K562 (cell line): ENCODE results near the gene TRAF3IP1.

ENCODE experiments used
- CTCF ChIP-seq, 3 experiments: IDR thresholded peaks in 2 of 3; conservative IDR thresholded peaks in 1 of 3; 2 replicates each; pipeline ENCODE4 v1.5.1; 2011 to 2012; ENCODE audit warnings: low read length in 3 of 3, mild to moderate bottlenecking in 3 of 3, control low read depth in 2 of 3, improper control_type of control experiment in 1 of 3, inconsistent platforms in 1 of 3, low read depth in 1 of 3, mixed read lengths in 1 of 3, moderate library complexity in 1 of 3; ENCODE audit not compliant: insufficient read depth in 2 of 3
- HDAC2 ChIP-seq: fragments of 450-650 bp; IDR thresholded peaks from 2 replicates; pipeline ENCODE4 v1.6.1; 2016; ENCODE audit warnings: mild to moderate bottlenecking
- HLTF ChIP-seq: fragments of 450-650 bp; IDR thresholded peaks from 2 replicates; pipeline ENCODE4 v1.6.1; 2016
- NFYB ChIP-seq: IDR thresholded peaks from 2 replicates; pipeline ENCODE4 v1.6.1; 2011; ENCODE audit warnings: mild to moderate bottlenecking, moderate library complexity; ENCODE audit not compliant: insufficient read length; ENCODE audit errors: extremely low read depth
- REST ChIP-seq, 2 experiments: fragments of 450-650 bp; formaldehyde crosslinking in 1 of 2; IDR thresholded peaks; 2 replicates each; pipeline versions ENCODE4 v1.4.0 to v1.6.1; 2014 to 2020; ENCODE audit warnings: mild to moderate bottlenecking in 2 of 2, borderline replicate concordance in 1 of 2, low read depth in 1 of 2
- USF2 ChIP-seq: sonication (generic); formaldehyde crosslinking; IDR thresholded peaks from 2 replicates; pipeline ENCODE4 v1.5.0; 2020; ENCODE audit warnings: missing genetic modification reagents
- ZBTB34 ChIP-seq: fragments of 250-450 bp; sonication (Bioruptor Pico); IDR thresholded peaks from 2 replicates; pipeline ENCODE4 v1.8.0; 2021; ENCODE audit warnings: mild to moderate bottlenecking, moderate library complexity
- ZNF639 ChIP-seq, 2 experiments: fragments of 200-800 bp in 1 of 2; sonication (Bioruptor generic) in 1 of 2; sonication (generic) in 1 of 2; formaldehyde crosslinking in 1 of 2; IDR thresholded peaks in 1 of 2; conservative IDR thresholded peaks in 1 of 2; 2 replicates each; pipeline versions ENCODE4 v1.5.0 to v1.6.1; 2016 to 2020; ENCODE audit warnings: missing compliant biosample characterization in 1 of 2, missing genetic modification characterization in 1 of 2, missing genetic modification reagents in 1 of 2

- TF ChIP-seq USF2 (CRISPR knock-in tag) (no peak), CTCF (IDR thresholded peaks at IDR 0.05 in 2 of 3, conservative IDR thresholded peaks at IDR 0.05 in 1 of 3; ENCODE audit: insufficient read depth in 2 of 3, low read depth in 1 of 3, low read length in 3 of 3) (no peak), HLTF (no peak), NFYB (no peak), ZNF639 (CRISPR knock-in tag; conservative IDR thresholded peaks at IDR 0.05 in 1 of 2, IDR thresholded peaks at IDR 0.05 in 1 of 2) (no peak), ZBTB34 (CRISPR knock-in tag) (no peak), HDAC2 (no peak), REST (IDR thresholded peaks at IDR 0.05; ENCODE audit: borderline replicate concordance) (no peak), REST (CRISPR knock-in tag; IDR thresholded peaks at IDR 0.05; ENCODE audit: low read depth) (no peak)
Measured at GRCh38 chr2:238290715-238291549, 29.4 kb upstream of the TRAF3IP1 start.
